Measurements from ENCODE around the gene MLLT1. TPM values are rescaled to one million over a fixed set of nuclear protein-coding genes. Genes with fewer than 3 reads are reported as not detected.

MLLT1 gene
- total RNA-seq, 1 experiment from 2014 or later: 14.4 TPM

DNA sequence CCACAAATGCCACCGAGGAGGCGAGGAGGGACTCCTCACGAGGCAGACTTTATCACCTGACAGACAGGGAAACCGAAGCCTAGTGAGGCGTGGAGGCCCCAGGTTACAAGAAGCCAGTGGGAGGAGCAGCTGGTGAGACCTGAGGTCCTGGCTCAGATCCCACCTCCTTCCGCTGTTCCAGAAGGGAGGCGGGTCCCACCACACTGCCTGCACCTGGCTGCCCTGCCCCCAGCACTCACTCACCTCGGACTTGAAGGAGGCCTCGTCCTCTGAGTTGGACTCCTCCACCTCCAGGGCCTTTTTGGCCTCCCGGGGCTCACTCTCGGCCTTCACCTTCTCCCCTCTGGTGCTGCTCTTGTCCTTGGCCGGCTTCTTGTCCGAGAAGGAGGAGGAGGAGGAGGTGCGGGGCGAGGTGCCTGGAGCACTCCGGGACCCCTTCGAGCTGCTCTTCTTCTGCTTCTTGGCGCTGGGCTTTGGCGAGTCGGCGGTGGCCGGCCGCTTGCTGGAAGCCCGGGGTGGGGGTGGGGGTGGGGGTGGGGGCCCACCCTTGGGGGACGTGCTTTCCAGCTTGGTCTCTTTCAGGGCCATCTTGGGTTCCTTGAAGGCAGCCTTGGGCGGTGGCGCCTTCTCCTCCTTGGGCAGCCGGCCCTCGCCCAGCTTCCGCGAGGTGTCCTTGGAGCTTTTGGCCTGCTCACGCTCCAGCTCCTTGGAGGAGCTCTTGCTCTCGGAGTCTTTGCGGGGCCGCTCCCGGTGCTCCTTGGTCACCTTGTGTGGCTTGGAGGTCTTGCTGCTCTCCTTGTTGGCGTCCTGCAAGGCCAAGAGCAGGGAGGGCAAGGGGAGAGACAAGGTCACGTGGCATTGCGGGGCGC lies 57.7 kb downstream of the MLLT1 start:
- no peak for DNase-seq (ENCODE audit: low spot score)

DNA sequence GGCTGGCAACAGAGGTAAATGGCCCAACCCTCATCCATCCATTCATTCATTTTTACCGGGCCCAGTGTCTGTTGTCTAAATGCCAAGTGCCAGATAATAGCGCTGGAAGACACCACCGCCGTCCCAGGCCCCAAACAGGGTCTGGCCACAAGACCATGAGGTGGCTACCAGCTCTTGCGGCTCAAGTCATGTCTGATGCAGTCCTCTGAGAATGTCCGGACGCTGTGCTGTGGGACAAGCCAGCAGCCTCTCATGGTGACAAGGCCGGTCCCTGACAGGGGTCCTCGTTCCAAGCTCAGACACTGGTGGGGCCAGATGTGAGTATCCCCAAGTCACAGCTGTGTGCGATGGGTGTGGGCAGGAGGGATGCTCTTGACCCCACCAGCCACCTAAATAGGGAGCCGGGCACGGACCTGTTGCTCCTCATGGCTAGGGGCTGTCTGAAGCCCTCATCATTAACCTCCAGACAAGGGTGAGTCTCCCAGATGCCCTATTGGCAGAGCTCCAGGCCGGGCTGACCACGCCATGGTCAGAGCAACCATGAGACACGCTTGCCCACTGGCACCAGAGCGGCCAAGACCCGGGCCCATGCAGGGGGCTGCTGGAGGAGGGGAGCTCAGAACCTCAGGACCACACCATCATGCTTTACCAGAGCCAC lies 58.4 kb downstream of the MLLT1 start:
- no peak for DNase-seq (ENCODE audit: low spot score)

DNA sequence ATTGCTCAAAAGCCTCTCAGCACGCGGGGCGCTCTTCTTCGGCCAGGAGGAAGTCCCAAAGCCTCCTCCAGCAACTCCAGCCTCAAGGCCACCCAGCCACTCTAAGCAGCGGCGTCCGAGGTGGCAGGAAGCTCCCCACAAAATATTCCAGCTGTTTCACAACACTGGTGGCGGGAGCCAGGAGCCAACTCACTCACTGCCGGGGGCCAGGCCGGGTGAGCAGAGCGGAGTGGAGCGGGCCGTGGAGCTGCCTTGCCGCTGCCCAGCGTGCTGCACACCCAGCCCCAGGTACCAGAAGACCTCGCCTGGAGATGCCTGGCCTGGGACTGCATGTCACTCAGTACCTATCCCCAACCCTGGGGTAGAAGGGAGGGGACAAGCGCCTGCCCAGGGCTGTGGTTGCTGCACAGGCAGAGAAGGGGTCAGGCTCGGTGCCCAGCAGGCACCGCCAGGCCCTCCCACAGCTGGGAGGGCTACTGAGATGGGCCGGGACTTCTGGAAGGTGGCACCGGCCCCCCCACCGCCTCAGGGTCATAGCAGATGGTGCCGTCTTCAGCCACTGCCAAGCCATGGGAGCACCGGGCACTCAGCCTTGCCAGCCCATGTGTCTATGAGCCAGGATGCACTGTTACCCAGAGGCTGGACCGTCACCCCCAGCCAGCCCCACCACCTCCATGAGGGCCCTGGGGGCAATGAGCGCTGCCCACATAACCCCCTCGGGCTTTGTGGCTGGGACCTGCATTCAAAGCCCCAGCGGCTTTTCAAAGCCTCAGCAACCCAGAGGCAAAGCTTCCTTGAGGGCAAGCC lies 59.2 kb downstream of the MLLT1 start:
- DNase-seq (ENCODE audit: low spot score): no peak

DNA sequence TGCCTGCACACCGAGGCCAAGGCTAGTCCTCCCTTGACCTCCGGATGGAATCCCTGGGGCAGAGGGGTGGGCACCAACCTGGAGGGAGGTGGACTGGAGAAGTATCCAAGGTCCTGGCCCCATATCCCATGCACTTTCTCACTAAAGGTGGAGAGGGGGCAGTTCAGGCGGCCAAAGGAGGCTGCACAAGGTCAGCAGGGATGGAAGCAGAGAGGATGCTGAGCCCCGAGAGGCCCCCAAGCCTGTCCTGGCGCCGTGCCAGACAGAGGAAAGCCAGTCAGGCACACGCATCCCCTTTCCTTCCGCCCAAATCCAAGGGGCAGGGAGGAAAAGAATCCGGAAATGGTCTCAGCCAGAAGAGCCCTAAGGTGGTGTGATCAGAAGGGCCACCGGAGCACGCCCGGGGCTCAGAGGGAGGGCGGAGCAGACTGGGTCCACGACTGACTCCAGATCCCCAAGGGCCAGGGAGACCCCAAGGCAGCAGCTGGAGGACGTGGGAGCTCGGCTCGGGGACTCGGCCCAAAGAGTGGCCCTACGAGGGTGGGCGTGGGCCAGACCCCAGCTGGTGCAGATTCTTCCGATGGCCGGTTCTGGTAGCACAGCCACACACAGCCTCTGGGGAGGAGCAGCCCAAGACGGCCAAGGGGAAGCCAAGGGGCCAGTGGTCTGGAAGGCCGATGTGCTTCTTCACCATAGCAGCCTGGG lies 60.0 kb downstream of the MLLT1 start:
- no peak for DNase-seq (ENCODE audit: low spot score)

DNA sequence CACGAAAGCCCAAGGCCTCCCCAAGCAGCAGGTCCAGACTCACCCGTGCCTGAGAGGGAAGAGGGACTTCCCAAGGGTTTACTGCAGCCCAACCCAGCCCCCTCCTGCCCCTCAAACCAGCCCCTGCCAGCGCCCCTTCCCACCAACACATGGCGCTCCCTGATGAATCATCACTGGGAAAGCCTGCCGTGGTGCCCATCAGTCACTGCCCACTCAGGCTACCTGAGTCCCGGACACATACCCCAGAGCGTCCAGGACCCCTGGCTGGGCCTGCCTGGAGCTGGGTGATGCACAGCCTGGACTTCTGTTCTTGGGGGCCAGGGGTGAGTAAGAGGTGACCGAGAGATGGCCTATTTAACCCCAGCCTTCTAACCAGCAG lies 60.6 kb downstream of the MLLT1 start:
- no peak for DNase-seq (ENCODE audit: low spot score)

DNA sequence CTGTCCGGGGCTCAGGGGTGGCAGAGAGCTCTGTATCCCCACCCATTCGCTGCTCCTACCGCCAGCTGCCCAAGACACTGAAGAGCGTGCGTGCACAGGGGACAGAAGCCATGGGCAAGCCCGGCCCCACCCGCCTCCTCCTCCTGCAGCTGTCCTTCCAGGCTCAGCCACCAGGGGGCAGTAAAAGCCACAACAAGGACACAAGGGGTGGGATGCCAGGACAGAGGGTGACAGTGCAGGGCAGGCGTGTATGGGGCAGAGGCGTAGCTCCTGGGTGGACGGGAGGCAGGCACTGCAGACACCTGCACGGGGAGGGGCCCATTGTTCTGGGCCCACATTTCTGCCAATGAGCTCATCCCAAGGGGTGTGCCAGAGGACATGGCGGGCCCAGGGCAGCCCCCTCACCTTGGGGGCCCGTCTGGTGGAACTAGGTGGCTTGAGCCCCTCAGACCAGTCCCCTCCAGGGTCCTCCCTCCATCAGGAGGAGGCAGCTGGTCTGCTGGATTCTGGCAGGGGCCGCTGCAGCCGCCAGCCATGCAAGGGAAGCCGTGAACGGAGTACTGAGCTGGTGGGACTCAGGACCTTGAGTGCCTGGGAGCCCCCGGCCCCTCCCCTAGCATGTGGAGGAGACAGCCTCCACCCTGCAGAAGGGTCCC lies 61.2 kb downstream of the MLLT1 start:
- peak; percentile 78 for DNase-seq (ENCODE audit: low spot score)

DNA sequence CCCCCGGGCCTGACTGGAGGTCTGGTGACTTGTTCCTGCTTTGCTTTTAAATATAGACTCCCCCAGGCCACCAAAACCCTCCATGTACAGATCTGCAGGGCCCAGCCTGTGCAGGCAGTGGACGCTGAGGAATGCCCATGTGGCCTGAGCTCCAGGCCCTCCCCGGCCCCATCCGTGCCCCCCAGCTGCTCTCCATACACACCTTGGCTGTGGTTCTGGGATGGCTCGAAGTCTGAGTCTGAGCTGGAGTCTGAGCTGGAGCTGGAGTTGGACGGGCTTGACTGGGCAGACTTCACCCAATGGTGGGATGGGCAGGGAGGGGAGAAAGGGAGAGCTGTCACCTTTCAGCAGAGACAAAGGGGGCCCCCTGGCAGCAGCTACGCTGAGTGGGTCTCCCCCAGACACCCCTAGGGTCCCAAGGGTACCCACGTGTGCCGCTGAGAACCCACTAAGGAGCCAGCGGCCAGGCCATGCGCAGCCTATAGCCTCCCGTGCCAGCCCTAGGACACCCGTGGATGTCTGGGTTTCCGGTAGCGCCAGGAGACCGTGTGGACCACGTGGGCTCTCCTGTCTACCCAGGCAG lies 61.9 kb downstream of the MLLT1 start:
- DNase-seq (ENCODE audit: low spot score): no peak

DNA sequence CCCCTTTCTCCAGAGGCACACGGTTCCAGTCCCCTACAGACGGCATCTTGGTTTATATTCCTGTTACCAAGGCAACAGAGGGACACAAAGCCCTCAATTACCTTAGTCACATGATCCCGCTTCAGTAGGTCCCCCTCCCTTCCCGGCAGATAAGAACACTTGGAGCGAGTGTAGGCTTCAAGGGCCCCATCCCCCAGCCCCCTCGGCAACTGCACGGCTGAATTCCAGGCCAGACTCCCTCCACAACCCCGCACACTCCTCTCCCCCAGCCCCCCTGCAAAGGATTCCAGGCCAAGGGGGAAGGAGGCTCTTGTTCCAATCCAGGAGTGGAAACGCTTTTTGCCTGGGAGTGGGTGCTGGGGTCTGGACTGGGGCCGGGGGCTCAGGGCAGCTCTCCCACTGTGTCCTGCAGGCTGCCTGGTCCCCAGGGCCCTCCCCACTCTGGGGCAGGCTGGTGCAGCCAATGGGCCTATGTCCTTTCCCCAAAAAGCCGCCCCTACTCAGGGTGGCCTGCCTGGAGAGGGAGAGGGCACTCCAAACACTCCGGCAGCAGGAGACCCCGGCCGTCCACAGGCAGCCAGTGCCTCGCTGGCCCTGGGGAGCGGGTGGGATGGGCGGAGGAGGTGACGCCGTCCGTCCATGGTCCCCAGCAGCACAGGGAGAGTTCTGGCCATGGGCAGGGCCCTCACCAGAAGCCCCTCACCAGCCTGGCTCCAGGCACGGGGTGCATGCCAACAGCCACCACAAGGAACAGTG lies 62.6 kb downstream of the MLLT1 start:
- no peak for DNase-seq (ENCODE audit: low spot score)

DNA sequence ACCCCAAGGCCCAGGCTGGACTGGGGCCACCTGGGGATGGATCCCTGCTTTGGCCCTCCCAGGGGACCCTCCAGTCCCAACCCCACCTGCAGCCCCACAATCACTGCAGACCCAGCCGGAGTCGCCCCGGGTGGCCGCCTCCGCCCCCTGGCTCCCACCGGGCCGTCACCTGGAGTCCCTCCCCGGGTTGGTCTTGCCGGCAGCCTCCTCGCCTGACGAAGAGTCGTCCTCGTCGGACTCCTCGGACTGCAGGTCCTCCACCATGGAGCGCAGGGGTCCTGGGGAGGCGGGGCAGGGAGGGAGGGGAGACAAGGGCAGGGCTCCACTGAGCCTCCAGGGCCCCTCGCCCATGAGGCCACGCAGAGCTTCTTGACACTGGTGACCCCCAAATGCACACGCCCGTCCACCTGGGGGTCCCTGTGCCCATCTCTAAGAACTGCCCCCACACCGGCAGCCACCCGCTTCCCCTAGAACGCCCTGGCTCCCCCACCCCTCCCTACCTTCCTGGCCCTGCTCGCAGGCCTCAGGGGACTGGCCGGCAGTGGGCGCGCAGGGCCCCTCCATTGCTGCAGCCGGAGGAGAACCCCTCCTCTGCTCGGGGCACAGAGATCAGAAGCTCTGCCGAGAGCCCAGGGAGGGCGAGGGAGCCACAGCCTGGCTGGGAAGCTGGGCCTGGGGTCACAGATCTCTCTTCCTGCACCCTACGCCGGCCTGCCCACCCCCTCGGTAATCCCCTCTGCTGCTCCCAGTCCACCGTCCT lies 63.4 kb downstream of the MLLT1 start:
- DNase-seq (ENCODE audit: low spot score): no peak

DNA sequence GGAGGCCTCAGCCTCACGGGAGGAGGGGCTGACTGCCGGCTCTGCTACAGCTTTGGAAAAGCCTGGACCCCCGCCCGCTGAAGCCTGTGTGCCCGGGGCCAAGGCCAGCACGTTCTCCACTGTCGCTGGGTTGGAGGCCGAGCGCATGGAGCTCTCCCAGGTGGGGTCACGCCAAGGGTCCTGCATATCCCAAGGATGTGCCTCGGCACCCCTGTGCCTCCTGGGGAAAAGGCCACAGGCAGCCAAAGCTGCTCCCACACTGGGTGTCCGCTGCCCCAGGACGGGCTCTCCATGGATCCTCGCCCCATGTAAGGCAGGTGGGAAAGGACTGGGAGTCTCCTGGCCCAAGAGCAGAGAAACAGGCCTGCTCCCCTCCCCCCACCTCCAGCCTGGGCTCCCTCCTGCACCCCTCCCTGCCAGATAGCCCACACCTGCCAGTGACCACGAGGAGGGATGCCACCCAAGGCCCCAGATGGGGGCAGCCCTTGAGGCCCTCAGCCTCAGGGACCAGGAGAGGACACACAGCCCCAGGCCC lies 64.0 kb downstream of the MLLT1 start:
- no peak for DNase-seq (ENCODE audit: low spot score)

DNA sequence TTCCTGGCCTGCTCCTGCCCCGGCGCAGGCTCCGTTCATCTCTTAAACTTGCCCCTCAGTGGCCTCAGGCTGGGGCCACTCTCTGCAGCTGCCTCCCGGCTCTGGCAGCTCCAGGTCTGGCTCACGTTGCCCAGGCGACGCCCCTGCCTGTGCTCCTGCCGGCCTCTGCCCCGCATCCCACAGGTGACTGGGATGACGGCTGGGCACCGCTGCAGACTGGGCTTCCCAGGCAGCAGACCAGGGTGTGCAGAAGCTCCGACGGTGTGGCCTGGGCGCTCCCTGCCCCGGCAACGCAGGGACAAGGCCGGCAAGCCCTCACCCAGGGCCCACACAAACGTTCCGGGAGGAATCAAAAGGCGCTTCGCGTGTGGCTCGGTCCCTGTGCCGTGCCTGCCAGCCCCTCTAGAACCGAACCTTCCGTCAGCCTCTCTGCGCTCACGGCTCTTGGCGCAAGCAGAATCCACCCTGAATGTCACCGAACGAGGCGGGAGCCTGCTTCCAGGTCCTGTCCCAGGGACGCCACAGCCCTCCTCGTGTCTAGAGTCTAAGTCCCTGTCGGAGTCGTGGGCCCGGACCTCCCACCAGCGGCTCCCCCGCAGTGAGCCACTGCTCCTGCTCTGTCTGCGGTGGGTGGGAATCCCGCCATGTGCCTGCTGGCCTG lies 64.8 kb downstream of the MLLT1 start:
- DNase-seq (ENCODE audit: low spot score): no peak

DNA sequence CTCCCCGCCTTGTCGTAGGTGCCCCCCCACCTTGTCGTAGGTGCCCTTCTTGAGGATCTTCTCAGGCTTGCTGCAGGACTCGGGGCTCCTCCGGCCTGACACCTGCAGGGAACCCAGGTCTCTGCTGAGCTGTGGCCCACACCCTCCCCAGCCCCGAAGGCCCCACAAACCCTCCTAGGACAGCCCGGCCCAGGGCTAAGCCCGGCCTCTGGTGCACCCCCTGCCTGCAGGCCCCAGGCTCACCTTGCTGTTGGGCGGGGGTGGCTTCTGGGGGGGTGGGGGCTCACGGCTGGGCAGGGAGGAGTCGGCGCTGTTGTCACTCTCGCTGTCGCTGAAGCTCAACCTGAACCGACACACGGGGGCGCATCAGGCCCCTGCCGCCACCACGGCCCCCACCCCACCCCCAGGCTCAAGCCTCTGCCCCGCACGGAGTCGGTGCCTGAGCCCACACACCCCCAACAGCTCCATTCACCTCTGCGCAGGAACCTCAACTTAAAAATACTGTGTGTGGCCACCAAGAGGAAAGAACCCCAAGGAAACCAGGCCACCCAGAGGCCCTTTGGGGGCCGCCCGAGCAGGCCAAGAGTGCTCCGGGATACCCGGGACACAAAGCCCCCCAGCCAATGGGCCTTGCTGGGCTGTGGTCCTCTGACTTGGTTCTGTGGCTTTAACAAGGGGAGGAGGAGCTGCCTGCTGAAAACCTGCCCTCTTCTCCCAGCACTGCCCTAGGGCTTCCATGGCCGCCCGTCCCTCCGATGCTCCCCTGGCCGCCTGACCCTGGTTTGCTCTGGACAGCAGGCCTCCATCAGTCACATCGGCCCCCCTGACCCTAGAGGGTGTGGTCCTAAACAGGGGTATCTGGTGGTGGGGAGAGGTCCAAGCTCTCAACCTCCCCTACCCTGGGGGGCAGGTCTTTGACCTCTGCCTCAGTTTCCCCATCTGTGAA lies 65.8 kb downstream of the MLLT1 start:
- DNase-seq (ENCODE audit: low spot score): no peak

DNA sequence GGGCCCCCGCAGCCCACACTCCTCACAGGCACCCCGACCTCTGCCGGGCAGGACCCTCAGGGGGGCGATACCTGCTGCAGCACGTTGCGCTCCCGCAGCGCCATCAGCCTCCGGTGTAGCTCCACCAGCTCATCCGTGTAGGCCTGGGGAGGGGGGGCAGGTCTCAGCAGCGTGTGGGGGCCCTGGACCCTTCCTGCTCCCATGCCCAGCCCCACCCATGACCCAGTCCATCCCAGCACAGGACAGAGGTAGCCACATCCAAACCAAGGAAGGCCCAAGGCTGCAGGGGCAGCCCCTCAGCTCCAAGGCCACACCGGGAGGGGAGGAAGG lies 66.5 kb downstream of the MLLT1 start:
- DNase-seq (ENCODE audit: low spot score): no peak

DNA sequence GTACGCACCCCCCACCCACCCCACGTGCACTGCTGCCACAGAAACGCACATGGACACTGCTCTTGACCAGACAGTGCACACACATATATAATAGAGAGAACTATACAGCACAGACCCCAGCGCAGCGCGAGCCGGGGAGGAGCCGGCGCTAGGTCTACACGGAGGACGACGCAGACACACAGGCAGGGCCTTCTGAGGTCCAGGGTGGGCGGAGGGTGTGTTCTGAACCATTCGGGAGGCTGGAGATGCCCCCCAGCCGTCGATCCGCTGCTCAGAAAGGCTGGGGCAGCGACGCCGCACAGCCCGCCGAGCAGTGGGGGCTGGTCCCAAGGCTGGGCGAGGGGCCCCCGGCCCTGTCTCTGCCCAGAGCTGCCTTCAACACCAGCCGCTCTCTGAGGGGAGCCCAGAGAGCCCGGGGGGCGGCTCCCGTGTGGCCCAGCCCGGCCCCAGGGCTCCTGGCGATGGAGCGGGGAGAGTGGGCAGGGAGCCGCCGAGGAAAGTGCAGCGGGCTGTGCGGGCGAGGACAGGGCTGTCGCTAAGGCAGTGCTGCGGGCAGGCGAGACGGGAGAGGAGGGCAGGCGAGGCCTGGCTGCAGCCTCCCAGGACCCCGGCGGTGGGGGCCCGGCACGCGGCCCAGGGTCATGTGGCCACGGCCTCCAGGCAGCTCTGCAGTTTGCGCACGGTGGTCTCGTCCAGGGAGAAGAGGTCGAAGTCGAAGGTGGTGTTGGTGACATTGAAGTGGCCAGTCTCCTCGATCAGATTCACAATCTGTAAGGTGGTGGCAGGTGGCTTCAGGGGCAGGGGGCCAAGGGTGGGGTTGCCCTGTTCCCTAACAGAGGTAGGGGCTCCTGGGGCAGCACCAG lies 67.1 kb downstream of the MLLT1 start:
- no peak for DNase-seq (ENCODE audit: low spot score)

DNA sequence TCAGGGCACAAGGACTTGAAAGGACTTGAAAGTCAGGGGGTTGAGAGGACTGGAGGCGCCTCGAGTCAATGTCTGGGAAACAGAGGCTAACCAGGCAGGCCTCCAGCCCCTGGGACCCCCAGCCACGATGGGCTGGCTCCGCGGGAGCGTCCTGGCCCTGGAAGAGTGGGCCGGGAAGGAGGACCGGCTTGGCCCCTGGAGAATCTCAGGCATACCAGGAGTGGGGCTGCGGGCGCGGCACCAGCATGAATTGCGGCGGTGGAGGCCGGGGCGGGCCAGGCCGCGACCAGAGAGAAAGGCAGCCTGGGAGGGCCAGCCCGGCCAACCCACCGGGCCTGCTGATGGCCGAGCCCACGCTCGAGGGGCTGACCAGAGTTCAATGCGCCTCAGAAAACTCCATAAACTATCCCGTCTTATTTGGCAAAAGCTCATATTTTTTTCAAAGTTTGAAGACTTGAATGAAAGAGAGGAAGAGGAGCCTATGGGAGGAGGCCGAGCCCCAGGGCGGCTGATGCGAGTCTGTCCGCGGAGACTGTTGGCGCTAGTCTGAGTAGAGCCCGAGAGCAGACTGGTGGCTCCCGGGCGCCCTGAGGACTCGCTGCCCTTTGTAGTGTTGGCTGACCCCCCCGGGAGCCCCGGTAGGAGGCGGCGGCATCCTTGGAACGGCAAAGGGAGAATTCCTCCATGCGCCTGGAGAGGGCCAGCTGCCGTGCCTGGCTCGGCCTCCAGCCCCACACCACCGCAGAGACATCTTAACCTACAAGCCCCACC lies 68.0 kb downstream of the MLLT1 start:
- DNase-seq (ENCODE audit: low spot score): no peak
